ENCODE results near the gene ZNF79.
A peak's percentile ranks its signal among the peaks of the same experiment; 100 is the strongest.

The ZNF79 gene

GRCh38 chr9:127398715-127399400, 25.3 kb upstream of the ZNF79 start:
- DNase-seq, result no peak

- DNase-seq, result no peak
Measured at GRCh38 chr9:127399736-127400269, 24.4 kb upstream of the ZNF79 start.

GRCh38 chr9:127402401-127403090, 21.6 kb upstream of the ZNF79 start:
- no peak for DNase-seq

- no peak for DNase-seq
Measured at GRCh38 chr9:127403507-127404192, 20.5 kb upstream of the ZNF79 start.

- no peak for DNase-seq
Measured at GRCh38 chr9:127404631-127405030, 19.6 kb upstream of the ZNF79 start.

- no peak for DNase-seq
Measured at GRCh38 chr9:127405344-127406125, 18.6 kb upstream of the ZNF79 start.

GRCh38 chr9:127406799-127407491, 17.2 kb upstream of the ZNF79 start:
- DNase-seq, result no peak

GRCh38 chr9:127407492-127407843, 16.7 kb upstream of the ZNF79 start:
- no peak for DNase-seq

- no peak for DNase-seq
Measured at GRCh38 chr9:127411122-127411521, 13.1 kb upstream of the ZNF79 start.

GRCh38 chr9:127415141-127415540, 9.0 kb upstream of the ZNF79 start:
- DNase-seq, result no peak

- no peak for DNase-seq
Measured at GRCh38 chr9:127415657-127416056, 8.5 kb upstream of the ZNF79 start.

- DNase-seq, result no peak
Measured at GRCh38 chr9:127417131-127418036, 6.8 kb upstream of the ZNF79 start.

GRCh38 chr9:127418037-127418471, 6.1 kb upstream of the ZNF79 start:
- peak; percentile 36 for DNase-seq

GRCh38 chr9:127419348-127419747, 4.8 kb upstream of the ZNF79 start:
- DNase-seq, result no peak

- no peak for DNase-seq
Measured at GRCh38 chr9:127421057-127421456, 3.1 kb upstream of the ZNF79 start.

GRCh38 chr9:127422133-127422782, 1.9 kb upstream of the ZNF79 start:
- DNase-seq, result no peak

- no peak for DNase-seq
Measured at GRCh38 chr9:127422787-127423186, 1.4 kb upstream of the ZNF79 start.

GRCh38 chr9:127423476-127423933, 677 bp upstream of the ZNF79 start:
- DNase-seq, result no peak

- peak; percentile 34 for DNase-seq
Measured at GRCh38 chr9:127424676-127424999, 456 bp downstream of the ZNF79 start.

GRCh38 chr9:127426756-127427155, 2.6 kb downstream of the ZNF79 start:
- no peak for DNase-seq

GRCh38 chr9:127428348-127428747, 4.2 kb downstream of the ZNF79 start:
- no peak for DNase-seq

All from stimulated activated CD4-positive, alpha-beta T cell treated with anti-CD3 and anti-CD28 coated beads, Interleukin-12 subunit alpha, Interleukin-12 subunit beta, amount 100 ng/mL, for 4 hours (primary cell).